Neural crest cell (in vitro differentiated cells): Measurements from ENCODE around the gene RTTN. TPM values are rescaled to one million over a fixed set of nuclear protein-coding genes. Genes with fewer than 3 reads are reported as not detected.

Experiments used
- DNase-seq: peaks from one replicate; pipeline ENCODE4 v3.0.0; 2021; ENCODE audit warnings: low read depth, mixed read lengths, low spot score
- H3K27ac Mint-ChIP-seq: one replicate; pipeline ENCODE4 v1.8.0; 2021; ENCODE audit warnings: mild to moderate bottlenecking, mixed read lengths; ENCODE audit not compliant: unreplicated experiment
- H3K27me3 Mint-ChIP-seq: 2 replicates; pipeline ENCODE4 v1.8.0; 2021; ENCODE audit warnings: low read depth, mild to moderate bottlenecking, mixed read lengths
- H3K36me3 Mint-ChIP-seq: 2 replicates; pipeline ENCODE4 v1.8.0; 2021; ENCODE audit warnings: low read depth, mild to moderate bottlenecking, mixed read lengths
- H3K4me1 Mint-ChIP-seq: 2 replicates; pipeline ENCODE4 v1.8.0; 2021; ENCODE audit warnings: mixed read lengths
- H3K4me3 Mint-ChIP-seq: one replicate; pipeline ENCODE4 v1.8.0; 2021; ENCODE audit warnings: mild to moderate bottlenecking, mixed read lengths
- H3K9me3 Mint-ChIP-seq: 2 replicates; pipeline ENCODE4 v1.8.0; 2021; ENCODE audit warnings: mixed read lengths
- total RNA-seq: library from RNA; stranded (reverse); gene quantifications from 2 replicates; pipeline ENCODE4 v1.2.1, GENCODE V29; 2021
- TF ChIP-seq, protein P1 (sequence below): fragments of 200-600 bp; sonication (generic); conservative IDR thresholded peaks from 2 replicates; pipeline ENCODE4 v1.5.0; 2021; ENCODE audit warnings: antibody characterized with exemption, mild to moderate bottlenecking

The RTTN gene
- total RNA-seq, 1 donor from 2014 or later: 34.8 TPM

DNA sequence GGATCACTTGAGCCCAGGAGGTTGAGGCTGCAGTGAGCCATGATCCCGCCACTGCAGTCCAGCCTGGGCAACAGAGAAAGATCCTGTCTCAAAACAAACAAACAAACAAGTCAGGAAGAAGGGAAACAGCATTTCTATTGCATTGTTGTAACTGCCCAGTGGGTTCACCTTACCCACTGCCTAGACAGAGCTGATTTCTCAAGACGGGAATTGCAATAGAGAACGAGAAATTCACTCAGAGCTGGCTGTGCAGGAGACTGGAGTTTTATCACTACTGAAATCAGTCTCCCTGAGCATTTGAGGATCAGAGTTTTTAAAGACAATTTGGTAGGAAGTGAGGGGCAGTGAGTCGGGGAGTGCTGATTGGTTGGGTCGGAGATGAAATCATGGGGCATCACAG lies 24.2 kb upstream of the RTTN start:
- peaks cover 12% of the 10 kb centered on the region for H3K9me3 Mint-ChIP-seq
- H3K27me3 Mint-ChIP-seq: no peaks in the 10 kb centered on the region
- no peak overlapping the region for H3K27ac Mint-ChIP-seq
- no peak overlapping the region for H3K4me3 Mint-ChIP-seq
- H3K36me3 Mint-ChIP-seq: peaks cover 7% of the 10 kb centered on the region
- DNase-seq: no peak
- TF ChIP-seq, protein P1, sequence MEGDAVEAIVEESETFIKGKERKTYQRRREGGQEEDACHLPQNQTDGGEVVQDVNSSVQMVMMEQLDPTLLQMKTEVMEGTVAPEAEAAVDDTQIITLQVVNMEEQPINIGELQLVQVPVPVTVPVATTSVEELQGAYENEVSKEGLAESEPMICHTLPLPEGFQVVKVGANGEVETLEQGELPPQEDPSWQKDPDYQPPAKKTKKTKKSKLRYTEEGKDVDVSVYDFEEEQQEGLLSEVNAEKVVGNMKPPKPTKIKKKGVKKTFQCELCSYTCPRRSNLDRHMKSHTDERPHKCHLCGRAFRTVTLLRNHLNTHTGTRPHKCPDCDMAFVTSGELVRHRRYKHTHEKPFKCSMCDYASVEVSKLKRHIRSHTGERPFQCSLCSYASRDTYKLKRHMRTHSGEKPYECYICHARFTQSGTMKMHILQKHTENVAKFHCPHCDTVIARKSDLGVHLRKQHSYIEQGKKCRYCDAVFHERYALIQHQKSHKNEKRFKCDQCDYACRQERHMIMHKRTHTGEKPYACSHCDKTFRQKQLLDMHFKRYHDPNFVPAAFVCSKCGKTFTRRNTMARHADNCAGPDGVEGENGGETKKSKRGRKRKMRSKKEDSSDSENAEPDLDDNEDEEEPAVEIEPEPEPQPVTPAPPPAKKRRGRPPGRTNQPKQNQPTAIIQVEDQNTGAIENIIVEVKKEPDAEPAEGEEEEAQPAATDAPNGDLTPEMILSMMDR: no peak
- H3K4me1 Mint-ChIP-seq: no peaks in the 10 kb centered on the region

DNA sequence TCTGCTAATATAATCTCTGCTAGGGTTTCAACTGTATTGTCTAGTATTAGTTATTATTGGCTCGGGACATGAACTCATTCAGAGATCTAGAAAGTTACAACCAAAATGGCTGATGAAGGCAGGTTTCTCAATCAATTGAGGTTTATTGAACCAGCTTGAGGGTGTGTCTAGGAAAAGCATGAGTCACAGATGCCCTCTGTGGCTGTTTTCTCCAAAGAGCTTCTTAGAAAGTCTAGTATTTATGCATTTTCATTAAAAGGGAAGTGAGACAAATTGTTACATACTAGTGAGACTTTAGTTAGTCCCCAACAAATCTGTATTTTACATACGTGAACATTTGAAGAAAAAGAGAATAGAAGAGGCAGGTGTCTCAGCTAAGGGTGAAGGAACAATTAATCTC lies 23.0 kb upstream of the RTTN start:
- no peak overlapping the region for H3K4me3 Mint-ChIP-seq
- H3K9me3 Mint-ChIP-seq: peaks cover 12% of the 10 kb centered on the region
- H3K27ac Mint-ChIP-seq: no peak overlapping the region
- TF ChIP-seq, protein P1: no peak
- peaks cover 5% of the 10 kb centered on the region for H3K27me3 Mint-ChIP-seq
- H3K4me1 Mint-ChIP-seq: no peaks in the 10 kb centered on the region
- peaks cover 7% of the 10 kb centered on the region for H3K36me3 Mint-ChIP-seq
- DNase-seq: no peak

- Mint-ChIP-seq H3K27ac (no peak overlapping the region), H3K4me1 (no peaks in the 10 kb centered on the region), H3K27me3 (peaks cover 5% of the 10 kb centered on the region), H3K9me3 (peaks cover 12% of the 10 kb centered on the region), H3K4me3 (no peak overlapping the region), H3K36me3 (peaks cover 7% of the 10 kb centered on the region)
- TF ChIP-seq, protein P1: no peak
- no peak for DNase-seq
These were observed 22.0 kb upstream of the RTTN start for GRCh38 chr18:70227438-70227837.

- Mint-ChIP-seq H3K4me3 (no peak overlapping the region), H3K36me3 (no peaks in the 10 kb centered on the region), H3K27me3 (peaks cover 5% of the 10 kb centered on the region), H3K4me1 (peaks cover 15% of the 10 kb centered on the region), H3K27ac (no peak overlapping the region), H3K9me3 (peaks cover 2% of the 10 kb centered on the region)
- DNase-seq: no peak
- TF ChIP-seq, protein P1: no peak
These were observed 16.4 kb upstream of the RTTN start for GRCh38 chr18:70221915-70222278.

DNA sequence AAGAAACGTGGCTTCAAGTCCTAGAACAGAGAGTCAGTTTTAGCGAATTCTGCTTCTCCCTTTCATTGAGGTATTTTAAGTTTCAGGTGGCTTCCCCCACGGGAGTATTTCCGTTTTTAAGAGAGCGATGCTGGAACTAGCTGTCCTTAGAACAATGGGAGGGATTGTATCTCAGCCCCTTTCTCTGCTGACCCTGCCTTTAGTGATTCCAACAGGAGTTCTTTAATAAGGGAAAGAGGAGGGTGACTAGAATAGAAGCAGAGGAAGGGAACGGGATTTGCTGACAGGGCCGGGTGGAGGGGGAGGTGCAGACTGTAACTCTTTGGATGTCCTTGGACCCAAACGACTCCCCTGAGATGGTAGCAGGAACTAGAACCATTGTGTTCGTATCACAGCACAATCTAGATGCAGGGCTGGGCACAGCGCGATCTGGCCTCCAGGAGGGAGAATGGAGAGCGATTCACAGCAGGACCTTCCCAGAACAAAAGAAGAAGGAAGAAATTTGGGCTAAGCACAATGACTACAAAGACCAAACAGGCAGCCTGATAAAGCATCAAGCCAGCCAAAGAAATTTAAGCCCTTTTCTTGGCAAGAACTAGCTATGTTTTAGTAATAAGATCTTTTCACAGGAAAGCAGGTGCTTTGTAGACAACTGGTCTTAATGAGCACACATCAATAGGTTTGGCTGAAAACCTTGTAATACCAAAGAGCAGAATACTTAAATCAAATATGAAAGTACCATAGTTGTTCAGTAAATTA lies 15.8 kb upstream of the RTTN start:
- TF ChIP-seq, protein P1: no peak
- Mint-ChIP-seq H3K4me3 (peak overlapping the region; percentile 22), H3K27ac (peak overlapping the region; percentile 44), H3K36me3 (no peaks in the 10 kb centered on the region), H3K27me3 (peaks cover 5% of the 10 kb centered on the region), H3K4me1 (peaks cover 15% of the 10 kb centered on the region), H3K9me3 (peaks cover 2% of the 10 kb centered on the region)
- DNase-seq: no peak
